GM12891 (cell line): Measurements from ENCODE around the gene NBAS. TPM values are rescaled to one million over a fixed set of nuclear protein-coding genes. Genes with fewer than 3 reads are reported as not detected.

Source experiments
- DNase-seq: peaks from one replicate; pipeline ENCODE4 v3.0.0; 2011; ENCODE audit warnings: low spot score; ENCODE audit not compliant: insufficient read length
- FAIRE-seq: peaks from 2 replicates; lab custom pipeline; 2011; peaks lifted over from hg19 to GRCh38; lab: Jason Lieb, UNC
- PAX5 ChIP-seq: IDR thresholded peaks from 2 replicates; pipeline ENCODE4 v1.6.1; 2011; ENCODE audit warnings: low read length, moderate library complexity, mild to moderate bottlenecking; ENCODE audit not compliant: insufficient read depth, severe bottlenecking
- POLR2A ChIP-seq: IDR thresholded peaks from 2 replicates; pipeline ENCODE4 v1.6.1; 2011; ENCODE audit warnings: low read depth, low read length, control low read depth
- POLR2AphosphoS5 ChIP-seq: IDR thresholded peaks from 2 replicates; pipeline ENCODE4 v1.6.1; 2011; ENCODE audit warnings: low read depth, low read length, control low read depth
- POU2F2 ChIP-seq: IDR thresholded peaks from 2 replicates; pipeline ENCODE4 v1.6.1; 2011; ENCODE audit warnings: low read depth, mild to moderate bottlenecking, control low read depth, low read length, moderate library complexity
- SPI1 ChIP-seq: IDR thresholded peaks from 2 replicates; pipeline ENCODE4 v1.6.1; 2011; ENCODE audit warnings: low read depth, low read length, control low read depth
- TAF1 ChIP-seq: IDR thresholded peaks from 2 replicates; pipeline ENCODE4 v1.6.1; 2011; ENCODE audit warnings: low read depth, low read length, control low read depth
- polyA plus RNA-seq: library from polyadenylated mRNA; unstranded; fragments of >200 nt; gene quantifications from one replicate; pipeline ENCODE4 v1.2.1, GENCODE V29; 2012; ENCODE audit warnings: low read depth, missing spikeins, inconsistent platforms; ENCODE audit not compliant: missing spikeins

The NBAS gene
- 17.7 TPM for polyA plus RNA-seq

DNA sequence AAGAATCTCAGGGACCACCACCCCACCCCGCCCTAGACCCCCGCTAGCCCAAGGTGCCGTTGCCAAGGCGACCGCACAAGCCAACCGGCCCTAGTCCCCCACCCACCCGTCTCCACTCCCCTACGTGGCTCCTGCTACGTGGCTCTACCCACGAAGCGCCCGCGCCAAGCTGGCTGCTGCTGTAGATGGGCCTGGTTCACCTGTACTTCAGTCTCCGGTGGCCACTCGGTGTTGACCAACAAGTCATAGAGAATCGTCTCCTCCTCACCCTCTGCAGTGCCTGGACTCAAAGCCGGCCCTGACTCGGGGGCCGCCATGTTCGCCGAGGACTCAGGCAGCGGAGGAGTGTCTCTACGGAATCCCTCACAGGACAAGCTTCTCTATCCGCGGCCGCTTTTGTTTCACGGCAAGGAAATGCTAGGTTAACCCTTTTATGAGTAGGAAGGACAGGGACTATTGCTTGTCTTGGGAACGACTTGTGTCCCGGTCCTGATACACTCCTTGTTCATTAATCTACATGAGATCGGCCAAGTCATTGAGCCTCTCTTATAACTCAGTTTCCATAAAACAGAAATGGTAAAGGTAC is at the start of gene NBAS:
Gene NBAS (minus strand): TSS at position 347 of the 586 bp plus-strand sequence. CDS start 30 bp downstream, at position 317.
- DNase-seq, result peak; percentile 61
- peak; percentile 75 for FAIRE-seq
- TF ChIP-seq PAX5 (no peak), TAF1 (peak; percentile 85), POLR2AphosphoS5 (peak; percentile 68), POLR2A (peak; percentile 49; the same call in 1 of the 2 replicates)

DNA sequence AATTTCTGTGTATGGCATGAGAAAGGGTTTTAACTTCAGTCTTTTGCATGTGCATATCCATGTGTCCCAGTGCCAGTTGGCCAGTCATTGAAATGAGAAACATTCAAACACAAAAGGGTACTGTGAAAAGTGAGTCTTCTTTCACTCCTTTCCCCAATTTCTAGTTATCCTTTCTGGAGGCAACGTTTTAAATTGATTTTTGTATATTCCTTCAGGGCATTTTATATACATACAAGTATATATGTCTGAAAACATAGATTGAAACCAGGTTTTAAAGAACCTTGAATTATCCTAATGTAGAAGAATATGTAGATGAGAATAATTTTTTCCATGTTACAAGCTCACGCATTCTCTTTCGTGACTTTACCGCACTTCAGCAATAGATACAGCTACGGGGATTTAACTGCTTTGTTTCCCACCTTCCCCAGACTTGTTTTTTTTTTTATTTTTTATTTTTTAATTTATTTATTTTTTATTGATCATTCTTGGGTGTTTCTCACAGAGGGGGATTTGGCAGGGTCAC is 49.4 kb upstream of the NBAS start:
- TF ChIP-seq TAF1 (no peak), SPI1 (no peak), POU2F2 (no peak), PAX5 (no peak), POLR2A (no peak), POLR2AphosphoS5 (no peak)
- no peak for FAIRE-seq
- DNase-seq, result no peak

DNA sequence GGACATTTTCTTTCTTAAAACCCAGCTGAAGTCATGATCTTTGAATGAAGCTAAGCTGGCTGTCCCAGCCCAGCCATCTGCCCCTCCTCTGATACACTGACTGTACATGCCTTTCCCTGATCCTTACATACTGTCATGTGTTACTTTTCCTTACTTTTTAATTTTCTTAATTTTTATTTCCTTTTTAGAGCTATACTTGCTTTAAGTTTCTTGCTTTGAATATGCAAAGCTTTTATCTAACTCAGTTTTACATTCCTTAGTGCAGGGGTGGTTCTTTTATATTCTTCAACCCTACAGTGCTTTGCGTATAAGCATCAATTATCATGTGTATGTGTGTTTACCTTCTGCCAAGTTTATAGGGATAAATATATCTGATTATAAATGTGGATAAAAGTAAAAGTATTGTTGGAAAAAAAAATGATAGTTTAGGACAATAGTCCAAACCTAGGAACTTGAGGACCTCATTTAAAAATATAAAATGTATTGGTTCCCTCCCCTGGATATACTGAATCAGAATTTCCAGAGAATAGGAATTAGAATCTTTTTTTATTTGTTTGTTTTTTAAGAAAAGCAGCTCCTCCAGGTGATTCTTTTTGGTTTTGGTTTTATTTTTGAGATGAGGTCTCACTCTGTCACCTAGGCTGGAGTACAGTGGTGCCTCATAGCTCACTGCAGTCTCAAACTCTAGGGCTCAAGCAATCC is 48.4 kb upstream of the NBAS start:
- no peak for DNase-seq
- FAIRE-seq, result no peak
- no peak for TF ChIP-seq POLR2A
- TF ChIP-seq SPI1, result no peak
- TF ChIP-seq TAF1, result no peak
- no peak for TF ChIP-seq POU2F2
- no peak for TF ChIP-seq PAX5
- no peak for TF ChIP-seq POLR2AphosphoS5

DNA sequence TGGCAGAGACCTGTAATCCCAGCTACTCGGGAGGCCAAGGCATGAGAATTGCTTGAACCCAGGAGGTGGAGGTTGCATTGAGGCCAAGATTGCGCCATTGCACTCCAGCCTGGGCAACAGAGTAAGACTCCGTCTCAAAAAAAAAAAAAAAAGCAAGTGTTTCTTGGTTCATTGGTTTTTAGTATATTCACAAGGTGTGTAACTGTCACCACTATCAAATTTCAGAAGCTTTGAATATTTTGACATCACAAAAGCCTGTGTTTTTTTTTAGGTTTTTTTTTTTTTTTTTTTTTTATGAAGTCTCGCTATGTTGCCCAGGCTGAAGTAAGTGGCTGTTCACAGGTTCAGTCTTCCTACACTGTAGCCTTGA is 47.2 kb upstream of the NBAS start:
- FAIRE-seq, result no peak
- DNase-seq, result no peak
- no peak for TF ChIP-seq POU2F2
- no peak for TF ChIP-seq POLR2AphosphoS5
- no peak for TF ChIP-seq PAX5
- no peak for TF ChIP-seq POLR2A
- TF ChIP-seq TAF1, result no peak
- TF ChIP-seq SPI1, result no peak

DNA sequence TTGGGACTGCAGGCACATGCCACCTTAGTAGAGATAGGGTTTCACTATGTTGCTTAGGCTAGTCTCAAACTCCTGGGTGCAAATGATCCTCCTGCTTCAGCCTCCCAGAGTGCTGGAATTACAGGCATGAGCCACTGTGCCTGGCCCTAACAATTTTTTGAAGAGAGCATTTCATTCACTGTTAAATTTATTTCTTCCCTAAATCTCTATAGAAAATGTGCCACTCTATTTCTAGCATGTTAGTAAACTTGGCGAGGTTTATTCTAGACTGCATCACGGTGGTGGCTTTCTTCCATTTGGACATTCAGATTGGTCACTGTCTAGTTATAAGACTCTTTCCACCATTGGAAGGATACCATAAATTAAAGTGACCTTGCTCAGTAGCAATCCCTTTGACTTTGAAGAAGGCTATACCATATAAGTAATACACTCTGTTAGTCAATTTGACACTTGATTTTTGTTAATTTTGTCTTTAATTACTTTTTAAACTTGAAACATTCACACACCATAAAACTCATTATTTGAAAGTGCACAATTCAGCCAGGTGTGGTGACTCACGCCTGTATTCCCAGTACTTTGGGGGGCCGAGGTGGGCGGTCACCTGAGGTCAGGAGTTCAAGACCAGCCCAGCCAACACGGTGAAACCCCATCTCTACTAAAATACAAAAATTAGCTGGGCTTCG is 46.7 kb upstream of the NBAS start:
- FAIRE-seq (no peak), DNase-seq (no peak)
- no peak for TF ChIP-seq TAF1
- no peak for TF ChIP-seq POLR2A
- no peak for TF ChIP-seq PAX5
- no peak for TF ChIP-seq POU2F2
- no peak for TF ChIP-seq POLR2AphosphoS5
- no peak for TF ChIP-seq SPI1

DNA sequence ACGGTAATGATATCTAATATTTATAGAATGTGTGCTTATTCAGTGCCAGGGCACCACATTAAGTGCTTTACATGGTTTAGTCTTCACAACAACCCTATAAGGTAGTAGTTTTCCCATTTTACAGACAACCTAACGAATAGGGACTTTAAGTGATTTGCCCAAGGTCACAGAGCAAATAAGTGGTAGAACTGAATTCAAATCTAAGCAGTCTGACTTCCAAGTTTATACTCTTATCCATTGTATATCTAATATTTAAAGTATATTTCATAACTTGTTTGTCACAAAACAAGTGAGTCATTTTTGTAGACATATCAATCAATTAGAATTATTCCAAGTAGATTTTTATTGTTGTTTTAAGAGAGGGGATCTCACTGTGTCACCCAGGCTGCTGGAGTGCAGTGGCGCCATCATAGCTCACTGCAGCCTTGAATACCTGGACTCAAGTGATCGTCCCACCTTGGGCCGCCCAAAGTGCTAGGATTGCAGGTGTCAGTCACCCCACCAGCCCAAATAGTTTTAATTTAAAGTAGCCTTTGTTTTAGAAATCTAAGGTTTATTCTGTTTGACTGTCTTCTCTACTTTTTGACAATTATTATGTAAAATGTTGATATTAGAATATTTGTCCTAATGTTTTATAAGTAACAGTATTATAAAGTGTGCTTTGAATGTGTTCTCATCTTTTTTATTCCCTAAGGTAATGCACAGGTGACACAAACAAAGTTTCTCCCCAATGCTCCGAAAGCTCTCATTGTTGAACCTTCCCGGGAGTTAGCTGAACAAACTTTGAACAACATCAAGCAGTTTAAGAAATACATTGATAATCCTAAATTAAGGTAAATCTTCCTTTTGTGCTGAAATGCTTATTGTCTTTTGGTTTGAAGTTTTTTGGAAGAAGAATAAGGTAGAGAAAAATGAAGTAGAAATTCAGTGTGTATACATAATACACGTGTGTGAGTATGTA is 45.6 kb upstream of the NBAS start:
- FAIRE-seq, result no peak
- no peak for TF ChIP-seq PAX5
- no peak for TF ChIP-seq POU2F2
- no peak for TF ChIP-seq POLR2AphosphoS5
- no peak for TF ChIP-seq SPI1
- TF ChIP-seq TAF1, result no peak
- TF ChIP-seq POLR2A, result no peak
- no peak for DNase-seq

DNA sequence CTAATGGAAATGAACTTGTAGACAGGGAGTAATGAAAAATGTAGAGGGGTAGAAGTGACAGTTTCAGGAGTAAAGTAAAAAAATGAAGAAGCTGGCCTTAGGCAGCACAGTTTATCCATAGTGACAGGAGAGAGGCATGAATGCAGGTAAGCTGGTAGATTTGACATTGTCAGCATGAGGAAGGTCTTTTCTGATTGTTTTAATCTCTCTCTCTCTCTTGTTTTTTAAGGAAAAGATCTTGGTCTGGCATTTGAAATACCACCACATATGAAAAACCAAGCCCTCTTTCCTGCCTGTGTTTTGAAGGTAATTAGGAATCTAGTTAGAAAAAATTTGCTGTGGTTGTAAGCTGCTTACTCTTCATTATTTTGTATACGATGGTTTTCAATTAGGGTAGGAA is 44.6 kb upstream of the NBAS start:
- no peak for TF ChIP-seq PAX5
- no peak for TF ChIP-seq POLR2AphosphoS5
- TF ChIP-seq TAF1, result no peak
- no peak for TF ChIP-seq POLR2A
- TF ChIP-seq SPI1, result no peak
- TF ChIP-seq POU2F2, result no peak
- DNase-seq, result no peak
- no peak for FAIRE-seq

DNA sequence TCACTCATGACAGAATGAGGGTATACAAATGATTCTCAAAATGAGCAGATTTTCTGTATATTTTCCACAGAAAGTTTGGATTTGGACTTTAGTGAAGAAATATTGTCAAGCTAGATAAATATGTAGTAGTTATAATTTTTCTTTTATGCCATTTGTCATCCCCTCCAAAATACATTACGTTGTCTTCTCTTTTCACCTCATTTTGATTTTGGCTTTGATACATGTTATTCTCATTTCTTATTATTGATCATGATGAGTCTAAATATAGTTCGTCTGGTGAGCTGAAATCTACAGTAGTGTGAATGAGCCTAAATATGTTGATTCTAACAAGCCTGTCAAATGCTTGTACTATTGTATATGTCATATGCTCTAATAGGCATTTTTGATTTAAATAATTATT is 42.8 kb upstream of the NBAS start:
- DNase-seq (no peak), FAIRE-seq (no peak)
- TF ChIP-seq POU2F2 (no peak), POLR2AphosphoS5 (no peak), POLR2A (no peak)
